A549 (cell line): Measurements from ENCODE around the gene CHST7. TPM values are rescaled to one million over a fixed set of nuclear protein-coding genes. Genes with fewer than 3 reads are reported as not detected.

Source experiments
- ATAC-seq, 2 experiments: fragments of 200-7000 bp in 1 of 2; fragments of >200 bp in 1 of 2; cut with Nextera tagmentation in 1 of 2; cut with Tn5 transposase in 1 of 2; 3 replicates each; pipeline versions ENCODE4 v1.8.0 to v1.9.1; 2018 to 2020; ENCODE audit warnings: mild to moderate bottlenecking in 1 of 2, moderate library complexity in 1 of 2
- CTCF ChIA-PET: fragments of 300-600 bp; sonication (Branson Sonifier 250); formaldehyde crosslinking; extraction: SDS; loops from one replicate; lab custom pipeline; 2021; ENCODE audit warnings: antibody characterized with exemption, inconsistent platforms; lab: Yijun Ruan, JAX
- POLR2A ChIA-PET: fragments of 350-600 bp; formaldehyde crosslinking; extraction: SDS; loops from one replicate; lab custom pipeline; 2021; ENCODE audit warnings: antibody characterized with exemption, inconsistent platforms; lab: Yijun Ruan, JAX
- DNase-seq, 2 experiments: peaks; one replicate each; pipeline versions ENCODE4 v3.0.0 to v3.0.0-alpha.2; 2011 to 2016; ENCODE audit warnings: low read depth in 1 of 2, low spot score in 1 of 2
- FAIRE-seq: peaks from 2 replicates; lab custom pipeline; 2011; peaks lifted over from hg19 to GRCh38; lab: Jason Lieb, UNC
- H3K27ac ChIP-seq, 2 experiments: fragments of >200 bp; sonication (Bioruptor Twin); formaldehyde crosslinking; 3 replicates each; pipeline ENCODE4 v1.5.1; 2016 to 2017
- H3K4me1 ChIP-seq: fragments of >200 bp; sonication (Bioruptor Twin); formaldehyde crosslinking; 3 replicates; pipeline ENCODE4 v1.6.1; 2016
- H3K4me2 ChIP-seq: fragments of >200 bp; sonication (Bioruptor Twin); formaldehyde crosslinking; 3 replicates; pipeline ENCODE4 v1.6.1; 2016
- H3K4me3 ChIP-seq: fragments of >200 bp; sonication (Bioruptor Twin); formaldehyde crosslinking; 3 replicates; pipeline ENCODE4 v1.5.1; 2016
- H3K9me3 ChIP-seq: fragments of >200 bp; sonication (Bioruptor Twin); formaldehyde crosslinking; 3 replicates; pipeline ENCODE4 v1.6.1; 2016
- ATOH8 ChIP-seq: fragments of 250-450 bp; sonication (Bioruptor Pico); IDR thresholded peaks from 2 replicates; pipeline ENCODE4 v1.5.0; 2020; ENCODE audit warnings: low read depth, mild to moderate bottlenecking, moderate library complexity
- BCL3 ChIP-seq: fragments of >200 bp; sonication (Bioruptor Twin); formaldehyde crosslinking; IDR thresholded peaks from 3 replicates; pipeline ENCODE4 v1.6.1; 2016
- CBX2 ChIP-seq: fragments of 200-600 bp; sonication (generic); IDR thresholded peaks from 2 replicates; pipeline ENCODE4 v1.6.1; 2016; ENCODE audit warnings: low read depth, mild to moderate bottlenecking, borderline replicate concordance
- CBX8 ChIP-seq: fragments of 200-600 bp; sonication (generic); IDR thresholded peaks from 2 replicates; pipeline ENCODE4 v1.6.1; 2016
- CEBPB ChIP-seq, 2 experiments: fragments of >200 bp in 1 of 2; sonication (Bioruptor Twin) in 1 of 2; formaldehyde crosslinking in 1 of 2; IDR thresholded peaks; 2 replicates each; pipeline ENCODE4 v1.6.1; 2012 to 2016
- CHD2 ChIP-seq: fragments of 150-350 bp; IDR thresholded peaks from 2 replicates; pipeline ENCODE4 v1.6.1; 2014; ENCODE audit warnings: low read length; ENCODE audit not compliant: partially characterized antibody
- CHD4 ChIP-seq: fragments of 200-600 bp; sonication (generic); IDR thresholded peaks from 2 replicates; pipeline ENCODE4 v1.6.1; 2016; ENCODE audit warnings: antibody characterized with exemption, mild to moderate bottlenecking, borderline replicate concordance
- EP300 ChIP-seq, 2 experiments: fragments of >200 bp; sonication (Bioruptor Twin); formaldehyde crosslinking; IDR thresholded peaks; 2 replicates in 1 of 2; 3 replicates in 1 of 2; pipeline ENCODE4 v1.6.1; 2016 to 2017
- FOSL2 ChIP-seq, 2 experiments: fragments of 450-650 bp in 1 of 2; fragments of >200 bp in 1 of 2; sonication (Bioruptor Twin) in 1 of 2; formaldehyde crosslinking; IDR thresholded peaks; 2 replicates each; pipeline versions ENCODE4 v1.5.0 to v1.6.1; 2016 to 2020; ENCODE audit warnings: mild to moderate bottlenecking in 1 of 2, moderate library complexity in 1 of 2
- GATA3 ChIP-seq: IDR thresholded peaks from 2 replicates; pipeline ENCODE4 v1.6.1; 2012; ENCODE audit warnings: borderline replicate concordance
- KDM1A ChIP-seq: fragments of 200-600 bp; sonication (generic); IDR thresholded peaks from 2 replicates; pipeline ENCODE4 v1.6.1; 2016; ENCODE audit warnings: low read depth, mild to moderate bottlenecking
- NR3C1 ChIP-seq: fragments of >200 bp; sonication (Bioruptor Twin); formaldehyde crosslinking; IDR thresholded peaks from 3 replicates; pipeline ENCODE4 v1.6.1; 2017
- POLR2A ChIP-seq: IDR thresholded peaks from 2 replicates; pipeline ENCODE4 v1.6.1; 2012; ENCODE audit warnings: mild to moderate bottlenecking, low read length
- POLR2AphosphoS2 ChIP-seq: conservative IDR thresholded peaks from 2 replicates; pipeline ENCODE4 v1.6.1; 2012; ENCODE audit warnings: low read length, improper control_type of control experiment, inconsistent platforms
- RCOR1 ChIP-seq: fragments of 150-350 bp; IDR thresholded peaks from 2 replicates; pipeline ENCODE4 v1.6.1; 2014; ENCODE audit warnings: antibody characterized with exemption, low read length, low read depth
- RFX5 ChIP-seq: fragments of 450-650 bp; IDR thresholded peaks from 2 replicates; pipeline ENCODE4 v1.7.1; 2014; ENCODE audit warnings: antibody characterized with exemption, mild to moderate bottlenecking, moderate library complexity
- TFCP2L1 ChIP-seq: fragments of 250-450 bp; sonication (Bioruptor Pico); IDR thresholded peaks from 2 replicates; pipeline ENCODE4 v1.5.0; 2021; ENCODE audit warnings: mild to moderate bottlenecking
- ZNF302 ChIP-seq: fragments of 250-450 bp; sonication (Bioruptor Pico); IDR thresholded peaks from 2 replicates; pipeline ENCODE4 v1.9.0; 2021; ENCODE audit warnings: inconsistent platforms, mild to moderate bottlenecking, moderate library complexity
- WGBS: methylation state at CpG from one replicate; pipeline ENCODE4 v1.1.6; 2017; ENCODE audit errors: missing lambda C conversion rate; 5-methylcytosine and 5-hydroxymethylcytosine counted together
- polyA plus RNA-seq, 4 experiments: library from polyadenylated mRNA; depleted of rRNA in 3 of 4; stranded (reverse); fragments of >200 nt; fragmentation: RNase III in 1 of 4; extraction: RNeasy Plus Mini Kit Qiagen cat#74134 plus additional on column Dnase treatment in 1 of 4; gene quantifications; 2 replicates in 3 of 4; 3 replicates in 1 of 4; pipeline ENCODE4 v1.2.3, GENCODE V29; 2011 to 2017

Gene CHST7
- polyA plus RNA-seq, 2 of the 4 experiments (the other 2 are of a cell fraction) = 6.5 to 18.8 TPM

- 0 out of 2 replicates have a peak, but pooled peaks have one; percentile 12 for TF ChIP-seq GATA3
- no peak for TF ChIP-seq TFCP2L1
- TF ChIP-seq CHD2 = no peak
- TF ChIP-seq FOSL2 (IDR thresholded peaks at IDR 0.05) = no peak
- TF ChIP-seq FOSL2 (CRISPR knock-in tag; IDR thresholded peaks at IDR 0.05) = peak; percentile 78
- no peak for TF ChIP-seq CBX8
- WGBS = 38% methylated on average over 6 of the region's 6 CpGs
- ATAC-seq (no peak), DNase-seq (peak in 1 of 2 experiments; percentile 54), FAIRE-seq (peak; percentile 18)
- ChIA-PET POLR2A (no interaction called here), CTCF (interaction anchor here (1.5 kb wide), 1 partner anchor 245 kb away, joined by 4 read pairs; no protein-coding TSS in a partner anchor)
- peaks cover 40% of the 10 kb centered on the region for H3K4me1 ChIP-seq
- H3K9me3 ChIP-seq = no peaks in the 10 kb centered on the region
- peak overlapping the region; percentile 88 for H3K4me2 ChIP-seq
- H3K27ac ChIP-seq = peak overlapping the region in 1 of 2 experiments; percentile 98; a peak in 4 of 6 replicates
- H3K4me3 ChIP-seq = no peak overlapping the region; the same call in 2 of the 3 replicates
Measured at GRCh38 chrX:46547857-46548256, 25.7 kb upstream of the CHST7 start.

GRCh38 chrX:46549914-46550313, 23.7 kb upstream of the CHST7 start:
- DNase-seq = no peak
- no peak overlapping the region for H3K4me3 ChIP-seq
- peaks cover 34% of the 10 kb centered on the region for H3K4me1 ChIP-seq
- no peak for FAIRE-seq
- no peak for ATAC-seq
- 100% methylated on average over 1 of the region's 1 CpG for WGBS
- CTCF ChIA-PET = no interaction called here
- no peak overlapping the region for H3K27ac ChIP-seq
- POLR2A ChIA-PET = no interaction called here
- TF ChIP-seq ZNF302 (CRISPR knock-in tag) = no peak
- TF ChIP-seq CBX2 = no peak
- no peak for TF ChIP-seq CBX8
- TF ChIP-seq EP300 (IDR thresholded peaks at IDR 0.05) = no peak
- no peak for TF ChIP-seq KDM1A
- TF ChIP-seq RFX5 = no peak
- no peak for TF ChIP-seq CHD4
- H3K4me2 ChIP-seq = no peak overlapping the region
- H3K9me3 ChIP-seq = no peaks in the 10 kb centered on the region

- TF ChIP-seq CEBPB (IDR thresholded peaks at IDR 0.05) = no peak
- no peak for TF ChIP-seq FOSL2 (IDR thresholded peaks at IDR 0.05)
- peak; percentile 48; the same call in 1 of the 2 replicates for TF ChIP-seq FOSL2 (CRISPR knock-in tag; IDR thresholded peaks at IDR 0.05)
- CTCF ChIA-PET = interaction anchor here (1.0 to 1.1 kb wide), 2 partner anchors 245 to 352 kb away, joined by 3 read pairs; no protein-coding TSS in a partner anchor
- no peak for DNase-seq
- peak in 1 of 2 experiments; percentile 45; a peak in 3 of 6 replicates for ATAC-seq
- 34% methylated on average over 8 of the region's 8 CpGs for WGBS
- Histone ChIP-seq H3K4me2 (0 out of 3 replicates have a peak overlapping the region, but pooled peaks have one; percentile 20), H3K4me1 (peaks cover 31% of the 10 kb centered on the region), H3K9me3 (no peaks in the 10 kb centered on the region), H3K4me3 (no peak overlapping the region), H3K27ac (peak overlapping the region in 1 of 2 experiments; percentile 51; a peak in 3 of 6 replicates)
- POLR2A ChIA-PET = no interaction called here
- FAIRE-seq = no peak
Measured at GRCh38 chrX:46551494-46552128, 22.0 kb upstream of the CHST7 start.

- H3K4me2 ChIP-seq = no peak overlapping the region
- WGBS = 80% methylated on average over 5 of the region's 5 CpGs
- TF ChIP-seq ATOH8 (CRISPR knock-in tag) (no peak), RCOR1 (no peak), NR3C1 (no peak), KDM1A (no peak), POLR2AphosphoS2 (no peak), BCL3 (no peak), POLR2A (no peak)
- POLR2A ChIA-PET = no interaction called here
- no peak for DNase-seq
- no peak for FAIRE-seq
- no peak overlapping the region for H3K27ac ChIP-seq
- ATAC-seq = no peak
- CTCF ChIA-PET = interaction anchor here (0.9 to 3.5 kb wide), 6 partner anchors 15 to 243 kb away, joined by 3 to 19 read pairs (median 8); no protein-coding TSS in a partner anchor
- peaks cover 11% of the 10 kb centered on the region for H3K4me1 ChIP-seq
- H3K9me3 ChIP-seq = no peaks in the 10 kb centered on the region
- H3K4me3 ChIP-seq = no peak overlapping the region
Measured at GRCh38 chrX:46553935-46554334, 19.6 kb upstream of the CHST7 start.
